SK-N-MC (cell line): ENCODE data around the gene KRT16.
"Not testable (repeated sequence)": the region's sequence is repeated elsewhere in the genome, so short reads cannot be mapped to it uniquely, and the experiment has no call there.

Experiments used
- EZH2 ChIP-seq: fragments of 200-600 bp; sonication (generic); IDR thresholded peaks from one replicate; pipeline ENCODE4 v1.6.1; 2017; ENCODE audit warnings: antibody characterized with exemption
- FOXP2 ChIP-seq: optimal IDR thresholded peaks from 2 replicates; pipeline ENCODE3; 2011; ENCODE audit warnings: mild to moderate bottlenecking, moderate library complexity; ENCODE audit not compliant: insufficient read depth; ENCODE audit errors: extremely low read length, control extremely low read depth
- POLR2AphosphoS5 ChIP-seq: IDR thresholded peaks from 2 replicates; pipeline ENCODE4 v1.6.1; 2012; ENCODE audit warnings: mild to moderate bottlenecking, low read depth, low read length, borderline replicate concordance

GRCh38 chr17:41606930-41607329, 5.6 kb downstream of the KRT16 start:
- TF ChIP-seq EZH2, POLR2AphosphoS5, FOXP2: not testable (repeated sequence)
